HEK293 (cell line): ENCODE measurements around the gene ZP3.
A peak's percentile ranks its signal among the peaks of the same experiment; 100 is the strongest.

Experiments used
- BCL11B ChIP-seq: fragments of 450-650 bp; formaldehyde crosslinking; IDR thresholded peaks from 2 replicates; pipeline ENCODE4 v1.5.1; 2016; ENCODE audit warnings: low read depth, missing biosample characterization, missing genetic modification characterization
- EGR2 ChIP-seq: fragments of 450-650 bp; formaldehyde crosslinking; IDR thresholded peaks from 2 replicates; pipeline ENCODE4 v1.5.1; 2016; ENCODE audit warnings: low read depth, missing biosample characterization, missing genetic modification characterization
- KLF16 ChIP-seq: fragments of 450-650 bp; formaldehyde crosslinking; IDR thresholded peaks from 2 replicates; pipeline ENCODE4 v1.5.1; 2017; ENCODE audit warnings: missing biosample characterization, missing genetic modification characterization
- OVOL3 ChIP-seq: fragments of 450-650 bp; formaldehyde crosslinking; IDR thresholded peaks from 2 replicates; pipeline ENCODE4 v1.5.1; 2016; ENCODE audit warnings: missing biosample characterization, missing genetic modification characterization
- PBX3 ChIP-seq: sonication (generic); formaldehyde crosslinking; IDR thresholded peaks from 2 replicates; pipeline ENCODE4 v1.8.1; 2022; ENCODE audit warnings: mild to moderate bottlenecking, moderate library complexity, missing genetic modification reagents
- RBAK ChIP-seq: fragments of 450-650 bp; formaldehyde crosslinking; IDR thresholded peaks from 2 replicates; pipeline ENCODE4 v1.5.1; 2016; ENCODE audit warnings: missing biosample characterization, missing genetic modification characterization
- SETDB1 ChIP-seq: IDR thresholded peaks from one replicate; pipeline ENCODE4 v1.6.1; 2017; ENCODE audit warnings: mild to moderate bottlenecking, low read length, moderate library complexity, mixed read lengths; ENCODE audit not compliant: insufficient read length
- TCF7L2 ChIP-seq: IDR thresholded peaks from 2 replicates; pipeline ENCODE4 v1.6.1; 2011; ENCODE audit warnings: low read depth, mild to moderate bottlenecking, inconsistent platforms, low read length, moderate library complexity, borderline replicate concordance
- ZBTB11 ChIP-seq: fragments of 450-650 bp; formaldehyde crosslinking; conservative IDR thresholded peaks from 2 replicates; pipeline ENCODE4 v1.5.1; 2016; ENCODE audit warnings: low read depth, missing biosample characterization, missing genetic modification characterization
- ZBTB44 ChIP-seq: fragments of 450-650 bp; IDR thresholded peaks from 2 replicates; pipeline ENCODE4 v1.5.1; 2018; ENCODE audit warnings: missing biosample characterization, mild to moderate bottlenecking, missing genetic modification characterization
- ZEB2 ChIP-seq: fragments of 450-650 bp; formaldehyde crosslinking; IDR thresholded peaks from 2 replicates; pipeline ENCODE4 v1.5.1; 2016; ENCODE audit warnings: missing biosample characterization, missing genetic modification characterization
- ZFP3 ChIP-seq: fragments of 450-650 bp; formaldehyde crosslinking; IDR thresholded peaks from 2 replicates; pipeline ENCODE4 v1.5.1; 2016; ENCODE audit warnings: low read depth, missing biosample characterization, missing genetic modification characterization
- ZNF146 ChIP-seq: fragments of 450-650 bp; formaldehyde crosslinking; IDR thresholded peaks from 2 replicates; pipeline ENCODE4 v1.5.1; 2016; ENCODE audit warnings: missing biosample characterization, missing genetic modification characterization
- ZNF157 ChIP-seq: fragments of 450-650 bp; formaldehyde crosslinking; IDR thresholded peaks from 2 replicates; pipeline ENCODE4 v1.5.1; 2016; ENCODE audit warnings: missing biosample characterization, missing genetic modification characterization
- ZNF174 ChIP-seq: fragments of 450-650 bp; formaldehyde crosslinking; IDR thresholded peaks from 2 replicates; pipeline ENCODE4 v1.5.0; 2017; ENCODE audit warnings: missing biosample characterization, mild to moderate bottlenecking, missing genetic modification characterization
- ZNF184 ChIP-seq: fragments of 450-650 bp; IDR thresholded peaks from 2 replicates; pipeline ENCODE4 v1.5.1; 2018; ENCODE audit warnings: missing biosample characterization, mild to moderate bottlenecking, missing genetic modification characterization
- ZNF19 ChIP-seq: fragments of 450-650 bp; formaldehyde crosslinking; IDR thresholded peaks from 2 replicates; pipeline ENCODE4; 2016; ENCODE audit warnings: missing biosample characterization, missing genetic modification characterization, low read depth
- ZNF202 ChIP-seq: fragments of 450-650 bp; formaldehyde crosslinking; IDR thresholded peaks from 2 replicates; pipeline ENCODE4 v1.5.1; 2016; ENCODE audit warnings: missing biosample characterization, missing genetic modification characterization, borderline replicate concordance
- ZNF26 ChIP-seq: fragments of 450-650 bp; formaldehyde crosslinking; IDR thresholded peaks from 2 replicates; pipeline ENCODE4 v1.5.1; 2016; ENCODE audit warnings: missing biosample characterization, missing genetic modification characterization
- ZNF302 ChIP-seq: fragments of 450-650 bp; formaldehyde crosslinking; IDR thresholded peaks from 2 replicates; pipeline ENCODE4 v1.5.1; 2016; ENCODE audit warnings: missing biosample characterization, missing genetic modification characterization, low read depth
- ZNF311 ChIP-seq: fragments of 450-650 bp; formaldehyde crosslinking; IDR thresholded peaks from 2 replicates; pipeline ENCODE4 v1.5.1; 2017; ENCODE audit warnings: missing biosample characterization, missing genetic modification characterization, borderline replicate concordance
- ZNF394 ChIP-seq: fragments of 450-650 bp; formaldehyde crosslinking; IDR thresholded peaks from 2 replicates; pipeline ENCODE4 v1.5.1; 2016; ENCODE audit warnings: missing biosample characterization, missing genetic modification characterization, mild to moderate bottlenecking, moderate library complexity, borderline replicate concordance
- ZNF488 ChIP-seq: fragments of 450-650 bp; formaldehyde crosslinking; IDR thresholded peaks from 2 replicates; pipeline ENCODE4 v1.5.1; 2016; ENCODE audit warnings: missing biosample characterization, missing genetic modification characterization
- ZNF549 ChIP-seq: fragments of 450-650 bp; IDR thresholded peaks from 2 replicates; pipeline ENCODE4 v1.5.1; 2018; ENCODE audit warnings: missing biosample characterization, missing genetic modification characterization, mild to moderate bottlenecking, inconsistent platforms, moderate library complexity
- ZNF621 ChIP-seq: fragments of 450-650 bp; formaldehyde crosslinking; IDR thresholded peaks from 2 replicates; pipeline ENCODE4 v1.5.1; 2017; ENCODE audit warnings: missing biosample characterization, missing genetic modification characterization
- ZNF624 ChIP-seq: fragments of 450-650 bp; formaldehyde crosslinking; IDR thresholded peaks from 2 replicates; pipeline ENCODE4 v1.5.1; 2017; ENCODE audit warnings: missing biosample characterization, missing genetic modification characterization
- ZNF645 ChIP-seq: fragments of 450-650 bp; formaldehyde crosslinking; IDR thresholded peaks from 2 replicates; pipeline ENCODE4; 2016; ENCODE audit warnings: missing biosample characterization, missing genetic modification characterization
- ZNF704 ChIP-seq: fragments of 450-650 bp; formaldehyde crosslinking; IDR thresholded peaks from 2 replicates; pipeline ENCODE4 v1.5.1; 2016; ENCODE audit warnings: missing biosample characterization, missing genetic modification characterization
- ZNF707 ChIP-seq: fragments of 450-650 bp; formaldehyde crosslinking; IDR thresholded peaks from 2 replicates; pipeline ENCODE4 v1.5.1; 2016; ENCODE audit warnings: missing biosample characterization, missing genetic modification characterization

ZP3 gene

GRCh38 chr7:76393116-76394031, 31.4 kb upstream of the ZP3 start (continued):
- peak; percentile 46 for TF ChIP-seq ZBTB11 (tag by site-specific recombination)
- no peak for TF ChIP-seq ZNF184 (tag by site-specific recombination)
- no peak for TF ChIP-seq ZNF174 (tag by site-specific recombination)
- no peak for TF ChIP-seq ZNF645 (tag by site-specific recombination)
- TF ChIP-seq ZNF624 (tag by site-specific recombination): no peak
- TF ChIP-seq ZEB2 (tag by site-specific recombination): no peak
- no peak for TF ChIP-seq SETDB1
- no peak for TF ChIP-seq ZNF202 (tag by site-specific recombination)
- no peak for TF ChIP-seq ZNF157 (tag by site-specific recombination)
- TF ChIP-seq EGR2 (tag by site-specific recombination): 0 out of 2 replicates have a peak, but pooled peaks have one; percentile 5
- TF ChIP-seq PBX3 (CRISPR knock-in tag): peak; percentile 90
- TF ChIP-seq OVOL3 (tag by site-specific recombination): no peak
- TF ChIP-seq KLF16: no peak; the same call in 1 of the 2 replicates
- no peak for TF ChIP-seq RBAK (tag by site-specific recombination)
- TF ChIP-seq ZFP3 (tag by site-specific recombination): no peak
- no peak for TF ChIP-seq ZNF19 (tag by site-specific recombination)
- no peak for TF ChIP-seq ZNF26 (tag by site-specific recombination)
- no peak for TF ChIP-seq ZNF302 (tag by site-specific recombination)
- TF ChIP-seq BCL11B (tag by site-specific recombination): no peak
- no peak for TF ChIP-seq ZBTB44 (tag by site-specific recombination)
- TF ChIP-seq ZNF707: no peak
- no peak for TF ChIP-seq ZNF704 (tag by site-specific recombination)
- TF ChIP-seq ZNF488 (tag by site-specific recombination): no peak
- TF ChIP-seq ZNF146 (tag by site-specific recombination): no peak
- TF ChIP-seq ZNF549 (tag by site-specific recombination): no peak
- no peak for TF ChIP-seq ZNF621 (tag by site-specific recombination)
- no peak for TF ChIP-seq ZNF394
- TF ChIP-seq ZNF311 (tag by site-specific recombination): no peak
- TF ChIP-seq TCF7L2: no peak
